Stimulated activated CD8-positive, alpha-beta memory T cell treated with anti-CD3 and anti-CD28 coated beads, Interleukin-12 subunit alpha, Interleukin-12 subunit beta, amount 100 ng/mL, for 1 hour (primary cell): Measurements from ENCODE around the gene ANXA7.
A peak's percentile ranks its signal among the peaks of the same experiment; 100 is the strongest.
"Not testable (repeated sequence)": the region's sequence is repeated elsewhere in the genome, so short reads cannot be mapped to it uniquely, and the experiment has no call there.

Experiments used
- DNase-seq: peaks from one replicate; pipeline ENCODE4 v3.0.0-alpha.2; 2020; ENCODE audit warnings: low read depth

The ANXA7 gene

DNA sequence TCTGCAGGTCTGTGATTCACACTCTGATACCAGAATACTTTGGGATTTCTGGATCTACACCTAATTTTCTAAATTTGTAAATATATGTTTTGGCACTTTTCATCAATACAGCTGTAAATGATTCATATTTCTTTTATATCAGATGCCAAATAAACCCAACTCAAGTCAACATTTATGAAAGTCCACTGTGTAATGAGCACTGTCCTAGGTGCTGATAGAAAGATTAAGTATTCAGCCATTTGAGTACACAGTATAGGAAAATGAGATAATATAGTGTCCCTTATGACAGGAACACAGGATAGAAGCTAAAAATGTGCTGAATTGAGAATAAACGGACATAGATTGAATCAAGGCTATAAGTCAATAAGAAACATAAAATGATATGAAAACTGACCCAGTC, 6.4 kb downstream of the ANXA7 start:
- DNase-seq: no peak

GRCh38 chr10:73406846-73407245, 7.0 kb downstream of the ANXA7 start:
- DNase-seq: no peak

DNA sequence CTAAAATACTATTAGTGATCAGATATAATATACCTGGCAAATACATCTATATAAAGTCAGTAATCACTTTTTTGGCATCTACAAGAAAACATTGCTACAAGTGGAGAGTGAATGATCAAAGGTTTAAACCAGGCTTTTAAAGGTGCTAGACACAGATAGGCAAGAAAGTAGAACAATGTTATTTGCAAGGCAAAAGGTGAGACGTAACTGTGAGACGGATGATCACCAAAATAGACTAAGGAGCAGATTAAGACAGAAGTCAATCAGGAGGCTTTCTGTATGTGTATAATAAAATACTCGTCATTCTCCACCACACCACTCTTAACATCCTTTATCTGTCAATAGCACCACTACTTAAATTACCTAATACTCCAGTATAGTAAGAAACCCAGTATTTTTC, 8.3 kb downstream of the ANXA7 start:
- DNase-seq: no peak

DNA sequence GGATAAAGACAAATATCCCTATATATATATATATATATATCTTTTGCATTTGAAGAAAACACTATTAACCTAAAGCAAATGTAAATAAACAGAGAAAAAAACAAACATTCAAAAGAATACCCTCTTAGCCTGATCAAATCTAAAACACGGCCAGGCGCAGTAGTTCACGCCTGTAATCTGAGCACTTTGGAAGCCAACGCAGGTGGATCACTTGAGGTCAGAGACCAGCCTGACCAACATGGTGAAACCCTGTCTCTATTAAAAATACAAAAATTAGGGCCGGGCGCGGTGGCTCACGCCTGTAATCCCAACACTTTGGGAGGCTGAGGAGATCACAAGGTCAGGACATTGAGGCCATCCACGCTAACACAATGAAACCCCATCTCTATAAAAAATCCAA, 9.2 kb downstream of the ANXA7 start:
- DNase-seq: no peak

DNA sequence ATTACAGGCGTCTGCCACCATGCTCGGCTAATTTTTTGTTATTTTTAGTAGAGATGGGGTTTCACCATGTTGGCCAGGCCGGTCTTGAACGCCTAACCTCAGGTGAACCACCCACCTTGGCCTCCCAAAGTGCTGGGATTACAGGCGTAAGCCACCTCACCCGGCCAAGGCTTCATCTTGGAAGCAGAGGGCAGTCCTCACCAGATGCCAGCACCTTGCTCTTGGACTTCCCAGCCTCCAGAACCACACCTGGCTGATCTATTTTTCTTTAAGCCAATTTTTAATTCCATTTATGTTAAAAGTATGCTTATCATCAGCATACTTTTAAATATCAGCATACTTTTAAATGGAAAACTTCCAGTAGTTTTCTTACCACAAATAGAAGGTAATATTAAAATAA, 12.2 kb downstream of the ANXA7 start:
- no peak for DNase-seq

DNA sequence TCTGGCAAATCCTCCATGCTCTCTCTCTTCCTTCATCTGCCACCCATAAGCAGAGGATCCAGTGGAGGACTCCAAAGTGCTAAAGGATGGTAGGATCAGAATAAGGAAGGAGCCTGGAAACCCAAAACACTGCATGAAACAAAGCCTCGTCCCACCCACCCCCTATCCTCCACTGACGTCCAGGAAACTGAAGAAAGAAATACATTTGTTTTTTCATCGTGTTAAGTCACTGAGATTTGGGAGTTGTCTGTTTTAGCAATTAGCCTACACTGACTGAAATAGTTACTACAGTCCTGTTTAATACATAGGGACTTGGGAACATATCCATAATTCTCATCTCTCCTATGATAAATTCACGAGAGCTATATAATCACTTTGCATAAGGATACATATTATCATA, 14.8 kb downstream of the ANXA7 start:
- DNase-seq: no peak

GRCh38 chr10:73398024-73398423, 15.8 kb downstream of the ANXA7 start:
- DNase-seq: no peak

DNA sequence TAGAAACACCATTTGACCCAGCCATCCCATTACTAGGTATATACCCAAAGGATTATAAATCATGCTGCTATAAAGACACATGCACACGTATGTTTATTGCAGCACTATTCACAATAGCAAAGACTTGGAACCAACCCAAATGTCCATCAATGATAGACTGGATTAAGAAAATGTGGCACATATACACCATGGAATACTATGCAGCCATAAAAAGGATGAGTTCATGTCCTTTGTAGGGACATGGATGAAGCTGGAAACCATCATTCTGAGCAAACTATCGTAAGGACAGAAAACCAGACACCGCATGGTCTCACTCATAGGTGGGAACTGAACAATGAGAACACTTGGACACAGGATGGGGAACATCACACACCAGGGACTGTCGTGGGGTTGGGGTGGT, 19.5 kb downstream of the ANXA7 start:
- DNase-seq: not testable (repeated sequence)

DNA sequence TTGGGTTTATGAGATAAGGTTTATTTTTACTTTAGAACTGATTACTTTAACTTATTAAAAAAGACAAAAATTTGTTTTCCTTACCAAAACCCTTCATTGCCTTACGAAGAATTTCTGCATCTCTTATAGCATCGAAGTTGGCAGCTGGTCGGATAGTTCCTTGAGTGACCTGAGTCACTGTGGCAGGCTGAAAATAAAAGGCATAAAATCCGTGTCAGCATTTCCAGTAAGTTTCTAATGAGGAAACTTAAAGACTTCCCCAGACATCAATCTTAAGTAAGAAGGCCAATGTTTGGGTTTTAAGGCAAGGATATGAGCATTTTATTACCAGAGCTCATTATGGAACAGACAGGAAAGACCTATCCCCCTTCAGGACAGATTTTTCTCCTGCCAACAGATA, 25.6 kb downstream of the ANXA7 start:
- DNase-seq: no peak

GRCh38 chr10:73386583-73386982, 27.3 kb downstream of the ANXA7 start:
- no peak for DNase-seq

GRCh38 chr10:73379064-73379748, 34.7 kb downstream of the ANXA7 start:
- no peak for DNase-seq

- DNase-seq: no peak
Observed at GRCh38 chr10:73376679-73377078, 37.2 kb downstream of the ANXA7 start.

- no peak for DNase-seq
Observed at GRCh38 chr10:73368238-73368637, 45.6 kb downstream of the ANXA7 start.

DNA sequence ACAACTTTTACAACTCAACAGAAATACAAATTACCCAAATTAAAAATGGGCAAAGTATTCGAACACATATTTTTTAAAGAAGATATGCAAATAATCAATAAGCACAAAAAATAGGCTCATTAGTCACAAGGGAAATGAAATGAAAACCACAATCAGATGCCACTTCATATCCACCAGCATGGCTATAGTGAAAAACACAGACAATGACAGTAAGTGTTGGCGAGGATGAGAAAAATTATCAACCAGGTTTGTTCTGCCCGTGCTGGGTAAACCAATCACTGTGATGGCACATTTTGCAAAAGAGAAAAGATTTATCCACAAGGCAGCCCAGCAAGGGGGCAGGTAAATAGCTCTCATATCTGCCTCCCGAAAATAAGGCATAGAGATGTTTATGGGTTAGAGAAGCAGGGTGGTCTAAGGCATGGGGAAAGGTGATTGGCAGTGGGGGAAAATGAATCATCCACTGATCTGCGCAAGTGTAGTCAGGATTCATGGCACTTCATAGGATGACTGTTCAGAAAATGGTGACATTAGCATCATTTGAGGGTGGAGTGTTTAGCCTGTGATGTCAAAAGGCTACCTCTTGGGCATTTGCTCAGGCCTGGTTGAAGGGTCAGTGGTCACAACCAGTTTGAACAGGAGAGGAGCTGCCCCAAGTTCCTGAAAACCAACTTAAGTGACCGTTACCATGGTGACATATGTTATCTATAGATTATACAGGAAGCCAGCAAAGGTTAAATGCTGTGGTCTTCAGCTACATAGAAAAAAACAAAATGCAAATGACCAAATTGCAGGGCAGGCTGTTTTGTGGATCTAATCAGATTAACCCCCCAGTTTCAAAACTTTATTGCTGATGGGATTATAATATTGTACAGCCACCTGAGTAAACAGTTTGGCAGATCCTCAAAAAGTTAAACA, 47.2 kb downstream of the ANXA7 start:
- DNase-seq: no peak

DNA sequence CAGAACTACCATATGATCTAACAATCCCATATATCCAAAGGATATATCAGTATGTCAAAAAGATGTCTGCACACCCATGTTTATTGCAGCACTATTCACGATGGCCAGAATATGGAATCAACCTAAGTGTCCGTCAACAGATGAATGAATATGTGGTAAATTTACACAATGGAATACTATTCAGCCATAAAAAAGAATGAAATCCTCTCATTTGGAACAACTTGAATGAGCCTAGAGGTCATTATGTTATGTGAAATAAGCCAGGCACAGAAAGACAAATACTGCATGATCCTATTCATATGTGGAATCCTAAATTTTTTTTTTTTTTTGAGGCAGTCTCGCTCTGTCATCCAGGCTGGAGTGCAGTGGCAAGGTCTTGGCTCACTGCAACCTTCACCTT, 48.9 kb downstream of the ANXA7 start:
- no peak for DNase-seq

- DNase-seq: no peak
Observed at GRCh38 chr10:73359492-73359891, 54.4 kb downstream of the ANXA7 start.

DNA sequence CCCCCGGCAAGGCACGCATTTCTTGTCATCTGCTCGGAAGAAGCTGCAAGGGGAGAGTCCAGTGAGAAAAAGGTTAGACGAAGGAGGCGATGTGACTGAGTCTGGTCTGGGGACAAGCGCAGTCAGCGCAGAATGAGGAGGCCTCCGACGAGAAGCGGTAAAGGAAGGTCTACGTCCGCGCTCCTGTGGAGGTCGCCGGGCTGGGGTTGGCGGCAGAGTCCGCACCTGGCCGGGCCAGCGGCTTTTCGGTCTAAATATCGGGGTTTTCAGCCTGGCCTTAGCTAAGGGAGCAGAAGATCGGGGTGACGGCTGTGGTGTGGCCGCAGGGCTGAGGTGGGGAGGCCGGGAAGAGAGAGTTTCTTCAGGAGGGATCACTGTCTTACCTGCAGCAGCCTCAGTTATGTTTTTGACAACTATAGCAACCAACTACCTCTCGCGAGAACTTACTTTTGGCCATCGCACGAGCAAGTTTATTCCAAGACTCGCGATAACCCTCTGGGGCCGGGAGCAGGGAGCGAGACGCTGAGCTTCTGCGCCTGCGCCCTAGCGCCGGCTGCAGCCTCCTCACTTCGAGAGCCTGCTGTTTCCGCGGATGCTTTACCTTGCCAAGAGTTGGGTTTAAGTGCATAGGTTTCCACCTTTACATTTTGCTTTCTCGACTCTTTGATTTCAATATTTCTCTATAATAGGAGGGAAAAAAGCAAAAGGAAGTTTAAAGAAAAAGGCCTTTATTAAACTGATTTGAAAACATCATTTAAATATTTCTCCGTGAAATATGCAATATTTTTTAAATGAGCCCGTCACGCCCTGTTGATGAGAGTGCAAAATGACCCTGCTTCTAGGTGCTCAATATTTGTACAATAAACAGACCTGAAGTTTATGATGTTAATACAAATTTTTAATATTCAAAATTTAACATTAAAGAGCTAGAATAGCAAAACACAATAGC, 55.3 kb downstream of the ANXA7 start, which contains the start of gene CFAP70:
TSS of gene CFAP70 (minus strand) at position 534 of the 949 bp plus-strand sequence. CDS start 4,068 bp downstream, outside the sequence.
- DNase-seq: peak; percentile 83

DNA sequence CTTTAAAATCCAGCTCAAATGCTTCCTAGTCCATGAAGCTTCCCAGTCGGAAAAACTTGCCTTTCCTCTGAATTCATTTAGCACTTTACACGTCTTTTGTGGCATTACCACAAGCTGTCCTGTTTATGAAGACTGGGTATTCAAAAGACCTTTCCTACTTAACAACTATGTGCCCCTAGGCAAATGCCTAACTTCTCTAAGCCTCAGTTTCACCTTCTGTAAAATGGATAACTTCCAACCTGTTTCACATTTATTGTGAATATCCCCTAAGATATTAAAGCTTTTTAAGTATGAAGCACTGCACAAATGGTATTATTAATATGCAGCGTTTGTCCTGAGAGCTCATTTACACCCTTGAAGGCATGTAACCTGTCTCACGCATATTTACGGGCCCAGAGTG, 56.0 kb downstream of the ANXA7 start:
- DNase-seq: no peak

DNA sequence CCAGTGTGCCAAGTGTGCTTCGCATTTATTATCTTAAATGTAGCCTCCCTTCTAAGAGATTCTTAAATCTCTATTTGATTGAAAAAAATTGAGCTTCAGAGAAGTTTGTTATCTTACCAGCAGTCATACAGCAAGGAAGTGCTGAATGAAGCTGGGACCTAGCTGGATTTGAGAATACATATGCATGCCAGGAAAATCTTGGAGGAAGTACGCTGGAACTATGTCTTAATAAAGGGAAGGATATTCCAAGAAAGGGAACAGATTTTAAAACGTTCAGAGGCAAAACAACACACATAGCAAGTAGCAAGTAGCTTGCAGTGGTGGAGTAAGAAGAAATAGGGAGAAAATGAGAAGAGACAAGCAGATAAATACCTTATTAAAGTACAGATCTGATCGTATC, 56.7 kb downstream of the ANXA7 start:
- DNase-seq: no peak

DNA sequence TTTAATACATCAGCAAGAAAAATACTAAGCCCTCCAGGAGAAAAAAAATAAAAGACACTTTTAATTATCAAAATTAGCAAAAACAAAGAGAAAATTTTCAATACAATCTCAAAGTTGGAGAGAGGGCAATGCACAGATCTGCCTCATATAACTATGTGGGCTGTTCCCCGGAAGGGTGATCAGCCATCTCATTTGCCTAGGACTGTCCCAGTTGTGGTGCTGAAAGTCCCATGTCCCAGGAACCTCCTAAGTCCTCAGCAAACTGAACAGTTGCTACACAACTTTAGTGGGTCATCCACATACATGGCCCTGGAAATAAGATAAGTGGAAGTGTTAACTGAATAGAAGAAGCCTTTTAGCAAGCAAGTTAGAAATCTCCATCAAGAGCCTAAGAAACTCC, 69.6 kb downstream of the ANXA7 start:
- no peak for DNase-seq

- DNase-seq: no peak
Observed at GRCh38 chr10:73340121-73340520, 73.7 kb downstream of the ANXA7 start.

DNA sequence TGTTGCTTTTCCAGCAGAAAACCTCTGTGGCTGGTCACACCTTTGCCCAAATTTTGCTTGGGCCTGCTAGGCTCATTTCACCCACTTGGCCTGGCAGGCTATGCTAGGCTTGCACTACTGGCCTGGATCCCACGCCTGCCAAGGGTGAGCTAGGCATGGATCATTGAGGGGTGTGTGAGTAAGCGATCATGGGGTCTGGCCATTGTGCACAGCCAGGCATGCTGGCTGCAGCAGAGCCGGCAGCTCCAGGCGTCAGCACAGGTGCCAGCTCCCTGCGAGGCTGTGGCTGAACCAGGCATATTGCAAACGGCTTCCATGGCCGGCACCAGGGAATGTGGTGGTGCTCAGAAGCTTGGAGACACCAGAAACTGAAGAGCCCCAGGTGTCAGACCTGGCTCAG, 74.4 kb downstream of the ANXA7 start:
- no peak for DNase-seq
